ENCODE data around the gene MYO9A.

DNA sequence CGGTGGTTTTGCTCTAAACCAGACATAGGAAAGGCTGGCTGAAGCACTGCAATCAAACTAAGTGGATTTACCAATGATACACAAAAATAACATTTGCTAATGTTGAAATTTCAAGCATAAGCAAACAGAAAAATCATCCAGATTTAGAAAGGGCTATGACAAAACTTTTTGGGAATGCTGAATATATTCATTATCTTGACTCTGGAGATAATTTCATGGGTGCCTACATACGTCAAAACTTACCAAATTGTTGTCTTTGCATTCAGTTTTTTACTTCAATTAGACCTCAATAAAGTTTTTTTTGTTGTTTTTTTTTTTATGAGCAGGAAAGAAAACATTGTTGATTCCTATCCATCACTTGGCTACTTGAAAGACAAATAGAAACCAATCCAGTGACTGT, 166.8 kb downstream of the MYO9A start:
- TF ChIP-seq, protein P1, sequence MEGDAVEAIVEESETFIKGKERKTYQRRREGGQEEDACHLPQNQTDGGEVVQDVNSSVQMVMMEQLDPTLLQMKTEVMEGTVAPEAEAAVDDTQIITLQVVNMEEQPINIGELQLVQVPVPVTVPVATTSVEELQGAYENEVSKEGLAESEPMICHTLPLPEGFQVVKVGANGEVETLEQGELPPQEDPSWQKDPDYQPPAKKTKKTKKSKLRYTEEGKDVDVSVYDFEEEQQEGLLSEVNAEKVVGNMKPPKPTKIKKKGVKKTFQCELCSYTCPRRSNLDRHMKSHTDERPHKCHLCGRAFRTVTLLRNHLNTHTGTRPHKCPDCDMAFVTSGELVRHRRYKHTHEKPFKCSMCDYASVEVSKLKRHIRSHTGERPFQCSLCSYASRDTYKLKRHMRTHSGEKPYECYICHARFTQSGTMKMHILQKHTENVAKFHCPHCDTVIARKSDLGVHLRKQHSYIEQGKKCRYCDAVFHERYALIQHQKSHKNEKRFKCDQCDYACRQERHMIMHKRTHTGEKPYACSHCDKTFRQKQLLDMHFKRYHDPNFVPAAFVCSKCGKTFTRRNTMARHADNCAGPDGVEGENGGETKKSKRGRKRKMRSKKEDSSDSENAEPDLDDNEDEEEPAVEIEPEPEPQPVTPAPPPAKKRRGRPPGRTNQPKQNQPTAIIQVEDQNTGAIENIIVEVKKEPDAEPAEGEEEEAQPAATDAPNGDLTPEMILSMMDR (IDR thresholded peaks at IDR 0.05): no peak
- TF ChIP-seq POLR2A (IDR thresholded peaks at IDR 0.05): no peak

All from body of pancreas (tissue), 4 donors.